GM12892 (cell line): ENCODE data around the gene SERGEF.

Experiments
- POLR2A ChIP-seq: IDR thresholded peaks from 2 replicates; pipeline ENCODE4 v1.6.1; 2011; ENCODE audit warnings: low read depth, low read length, control low read depth
- POLR2AphosphoS5 ChIP-seq: IDR thresholded peaks from 2 replicates; pipeline ENCODE4 v1.6.1; 2011; ENCODE audit warnings: low read depth, low read length, control low read depth
- TAF1 ChIP-seq: IDR thresholded peaks from 2 replicates; pipeline ENCODE4 v1.6.1; 2011; ENCODE audit warnings: low read depth, mild to moderate bottlenecking, control low read depth, low read length, borderline replicate concordance

GRCh38 chr11:17876827-17877226 lies 136.0 kb downstream of the SERGEF start:
- TF ChIP-seq POLR2AphosphoS5: no peak
- TF ChIP-seq POLR2A: no peak
- TF ChIP-seq TAF1: no peak
